SU-DHL-6 (cell line): ENCODE data around the gene RNF7.

Experiments used
- CTCF ChIP-seq: fragments of 200-600 bp; sonication (generic); IDR thresholded peaks from one replicate; pipeline ENCODE4 v1.5.1; 2017; ENCODE audit warnings: antibody characterized with exemption, mild to moderate bottlenecking, low read length, moderate library complexity; ENCODE audit not compliant: insufficient read depth, poor library complexity, severe bottlenecking
- EZH2phosphoT487 ChIP-seq: fragments of 200-600 bp; sonication (generic), shearing (Covaris generic); conservative IDR thresholded peaks from 2 replicates; pipeline ENCODE4 v1.6.1; 2018; ENCODE audit warnings: mild to moderate bottlenecking, antibody characterized with exemption, low read length, moderate library complexity, mixed read lengths

DNA sequence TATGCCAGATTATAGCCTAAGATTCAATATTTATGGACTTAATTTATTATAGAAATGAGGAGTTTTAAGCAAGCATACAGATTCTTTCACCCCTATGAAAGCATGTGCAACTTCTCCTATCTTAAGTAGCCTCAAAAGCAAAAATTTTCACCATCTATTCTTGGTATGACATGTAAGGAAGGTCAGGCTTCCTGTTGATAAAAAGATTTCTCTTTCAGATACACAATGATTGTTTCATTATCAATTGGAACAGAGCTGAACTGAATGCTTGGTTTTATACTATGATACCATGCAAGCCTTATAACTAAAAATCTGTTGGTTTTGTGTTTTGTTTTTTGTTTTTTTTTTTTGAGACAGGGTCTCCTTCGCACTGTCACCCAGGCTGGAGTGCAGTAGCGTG, 29.0 kb downstream of the RNF7 start:
- no peak for TF ChIP-seq CTCF
- no peak for TF ChIP-seq EZH2phosphoT487
